Spleen (tissue), 7 donors: ENCODE results near the gene MYO7A.

Experiments used
- CTCF ChIP-seq, 11 experiments: fragments of 200-600 bp in 7 of 11; fragments of 450-650 bp in 4 of 11; sonication (generic) in 4 of 11; IDR thresholded peaks in 8 of 11; conservative IDR thresholded peaks in 3 of 11; 1 replicate in 7 of 11; 2 replicates in 4 of 11; pipeline versions ENCODE4 v1.4.0 to v1.8.0; 2016 to 2021; ENCODE audit warnings: antibody characterized with exemption in 11 of 11, inconsistent platforms in 4 of 11, mild to moderate bottlenecking in 1 of 11
- POLR2A ChIP-seq, 3 donors: fragments of 450-650 bp; IDR thresholded peaks; one replicate each; pipeline ENCODE4 v1.5.1; 2017; ENCODE audit warnings: antibody characterized with exemption in 3 of 3, mild to moderate bottlenecking in 1 of 3
- donor health status: DM: no; HTN: no; CAD: no; lungs with moderate emphysema.
- donor health status: DM: no; HTN: no; CAD: no.
- donor health status: DM: no; HTN: no; CAD: no.

DNA sequence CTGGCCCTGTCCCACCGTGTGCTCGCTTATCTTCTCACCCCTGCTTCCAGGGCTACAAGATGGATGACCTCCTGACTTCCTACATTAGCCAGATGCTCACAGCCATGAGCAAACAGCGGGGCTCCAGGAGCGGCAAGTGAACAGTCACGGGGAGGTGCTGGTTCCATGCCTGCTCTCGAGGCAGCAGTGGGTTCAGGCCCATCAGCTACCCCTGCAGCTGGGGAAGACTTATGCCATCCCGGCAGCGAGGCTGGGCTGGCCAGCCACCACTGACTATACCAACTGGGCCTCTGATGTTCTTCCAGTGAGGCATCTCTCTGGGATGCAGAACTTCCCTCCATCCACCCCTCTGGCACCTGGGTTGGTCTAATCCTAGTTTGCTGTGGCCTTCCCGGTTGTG, 86.5 kb downstream of the MYO7A start:
- no peak for TF ChIP-seq POLR2A (IDR thresholded peaks at IDR 0.05)
- TF ChIP-seq CTCF (IDR thresholded peaks at IDR 0.05 in 8 of 11, conservative IDR thresholded peaks at IDR 0.05 in 3 of 11), result no peak
